Astrocyte (in vitro differentiated cells and primary cell): ENCODE results near the gene MYO15A.

Source experiments
- CTCF ChIP-seq: IDR thresholded peaks from 2 replicates; pipeline ENCODE4 v1.5.1; 2011; ENCODE audit warnings: low read depth, mild to moderate bottlenecking, inconsistent platforms, low read length, moderate library complexity; ENCODE audit not compliant: insufficient read depth
- EZH2 ChIP-seq: IDR thresholded peaks from 2 replicates; pipeline ENCODE4 v1.6.1; 2012; ENCODE audit warnings: mild to moderate bottlenecking, low read length, inconsistent platforms; ENCODE audit not compliant: insufficient read depth

- TF ChIP-seq CTCF, result no peak
- TF ChIP-seq EZH2, result no peak
Observed at GRCh38 chr17:18140648-18141047, 32.1 kb downstream of the MYO15A start.
